BLaER1 treated with 17β-estradiol and CSF1 and Interleukin-3, amounts not matched to agents 10 nM and 100 nM (cell line): ENCODE results near the gene SLC26A11.
"Not testable (repeated sequence)": the region's sequence is repeated elsewhere in the genome, so short reads cannot be mapped to it uniquely, and the experiment has no call there.

Source experiments
- H3K27ac ChIP-seq, 11 experiments: shearing (Covaris generic); formaldehyde crosslinking; 2 replicates each; pipeline ENCODE4 v1.8.1; 2022
- H3K27me3 ChIP-seq, 11 experiments: shearing (Covaris generic); formaldehyde crosslinking; 2 replicates each; pipeline ENCODE4 v1.8.1; 2022
- H3K36me3 ChIP-seq, 11 experiments: shearing (Covaris generic); formaldehyde crosslinking; 2 replicates each; pipeline ENCODE4 v1.8.1; 2022
- H3K4me1 ChIP-seq, 10 experiments: shearing (Covaris generic); formaldehyde crosslinking; 2 replicates each; pipeline ENCODE4 v1.8.1; 2022
- H3K4me2 ChIP-seq, 11 experiments: shearing (Covaris generic); formaldehyde crosslinking; 2 replicates each; pipeline ENCODE4 v1.8.1; 2022
- H3K4me3 ChIP-seq, 10 experiments: shearing (Covaris generic); formaldehyde crosslinking; 2 replicates each; pipeline ENCODE4 v1.8.1; 2022
- H3K9ac ChIP-seq, 11 experiments: shearing (Covaris generic); formaldehyde crosslinking; 2 replicates each; pipeline ENCODE4 v1.8.1; 2022
- H3K9me3 ChIP-seq, 11 experiments: shearing (Covaris generic); formaldehyde crosslinking; replicated peaks in 1 of 11; 2 replicates each; pipeline ENCODE4 v1.8.1; 2022
- H4K20me1 ChIP-seq, 11 experiments: shearing (Covaris generic); formaldehyde crosslinking; 2 replicates each; pipeline ENCODE4 v1.8.1; 2022
- Cebpa-rat ChIP-seq, 11 experiments: shearing (Covaris generic); IDR thresholded peaks; 2 replicates each; pipeline ENCODE4 v1.8.1; 2022

SLC26A11 gene

DNA sequence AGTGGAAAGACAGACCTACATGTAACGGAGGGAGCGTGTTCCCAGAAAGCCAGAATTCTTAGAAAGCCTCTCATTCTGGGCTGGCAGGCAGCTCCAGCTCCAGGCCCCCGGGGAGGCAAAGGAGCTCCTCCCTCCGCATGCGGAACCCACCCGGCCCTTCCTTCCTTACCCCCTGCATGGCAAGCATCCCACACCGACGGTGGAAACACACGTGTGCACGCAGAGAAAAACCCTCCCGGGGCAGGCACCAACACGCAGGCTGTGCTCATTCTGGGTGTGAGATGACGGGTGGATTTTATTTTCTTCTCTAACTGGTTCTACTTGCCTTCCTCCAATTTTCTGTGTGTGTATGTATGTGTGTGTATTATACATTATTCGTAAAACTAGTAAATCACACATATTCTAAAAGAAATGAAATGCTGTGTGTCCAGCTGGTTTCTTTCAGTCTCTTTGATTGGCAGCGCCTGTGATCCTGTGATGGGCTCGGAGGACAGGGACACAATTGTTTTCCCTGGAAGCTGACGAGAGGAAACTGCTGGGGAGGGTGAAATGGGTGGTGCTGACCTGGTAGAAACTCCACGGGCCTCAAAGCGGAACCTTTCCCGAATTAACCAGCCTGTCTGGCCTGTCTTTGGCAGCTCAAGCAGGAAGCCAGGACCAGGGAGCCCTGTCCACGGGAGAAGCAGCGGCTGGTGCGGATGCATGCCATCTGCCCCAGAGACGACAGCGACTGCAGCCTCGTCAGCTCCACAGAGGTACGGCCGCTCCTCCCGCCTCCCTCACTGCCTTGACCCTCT is 28.2 kb upstream of the SLC26A11 start:
- H3K9ac ChIP-seq = 0 out of 22 replicates have a peak overlapping the region, but pooled peaks of 1 of the 11 experiments have one; percentile 6
- no peak for TF ChIP-seq Cebpa-rat (IDR thresholded peaks at IDR 0.05)
- no peak overlapping the region for H3K4me3 ChIP-seq
- peaks cover 0 to 7% (median 0%) of the 10 kb centered on the region in 11 experiments; a peak in 3 of 22 replicates for H3K9me3 ChIP-seq
- H3K36me3 ChIP-seq = no peaks in the 10 kb centered on the region
- peaks cover 13 to 35% (median 30%) of the 10 kb centered on the region in 10 experiments for H3K4me1 ChIP-seq
- no peak overlapping the region for H3K27ac ChIP-seq
- peaks cover 0 to 28% (median 16%) of the 10 kb centered on the region in 11 experiments; a peak in 13 of 22 replicates for H3K27me3 ChIP-seq
- peak overlapping the region in 9 of 11 experiments; percentile 3 to 55 (median 43); a peak in 16 of 22 replicates for H3K4me2 ChIP-seq
- 0 out of 22 replicates have a peak, but pooled peaks cover 0 to 6% (median 0%) of the 10 kb centered on the region in 11 experiments for H4K20me1 ChIP-seq

DNA sequence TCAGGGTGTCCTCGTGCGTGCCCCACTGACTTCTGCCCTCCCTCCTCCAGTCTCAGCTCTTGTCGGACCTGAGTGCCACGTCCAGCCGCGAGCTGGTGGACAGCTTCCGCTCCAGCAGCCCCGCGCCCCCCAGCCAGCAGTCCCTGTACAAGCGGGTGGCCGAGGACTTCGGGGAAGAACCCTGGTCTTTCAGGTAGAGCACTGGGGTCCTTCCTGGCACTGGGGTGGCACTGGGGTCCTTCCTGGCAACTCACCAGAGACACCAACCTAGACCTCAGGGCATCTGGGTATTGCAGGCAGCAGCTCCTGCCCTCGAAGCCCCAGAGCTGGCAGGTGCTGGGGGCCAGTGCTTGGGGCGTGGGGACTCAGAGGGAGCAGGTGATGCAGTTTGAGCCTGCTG is 25.1 kb upstream of the SLC26A11 start:
- Histone ChIP-seq H3K9me3 (peaks cover 0 to 7% (median 0%) of the 10 kb centered on the region in 11 experiments; a peak in 3 of 22 replicates), H4K20me1 (0 out of 22 replicates have a peak, but pooled peaks cover 0 to 6% (median 0%) of the 10 kb centered on the region in 11 experiments), H3K9ac (no peak overlapping the region), H3K36me3 (no peaks in the 10 kb centered on the region), H3K27me3 (peaks cover 0 to 16% (median 5%) of the 10 kb centered on the region in 11 experiments; a peak in 6 of 22 replicates), H3K27ac (no peak overlapping the region), H3K4me3 (no peak overlapping the region), H3K4me1 (peaks cover 8 to 13% (median 12%) of the 10 kb centered on the region in 10 experiments; a peak in 17 of 20 replicates), H3K4me2 (no peak overlapping the region)
- TF ChIP-seq Cebpa-rat (IDR thresholded peaks at IDR 0.05) = no peak

GRCh38 chr17:80195671-80196529 is 24.3 kb upstream of the SLC26A11 start:
- Histone ChIP-seq H3K9ac (no peak overlapping the region), H3K4me2 (no peak overlapping the region), H3K4me3 (no peak overlapping the region), H3K4me1 (peaks cover 8 to 13% (median 12%) of the 10 kb centered on the region in 10 experiments; a peak in 17 of 20 replicates), H3K27me3 (peaks cover 0 to 16% (median 5%) of the 10 kb centered on the region in 11 experiments; a peak in 6 of 22 replicates), H3K36me3 (no peaks in the 10 kb centered on the region), H4K20me1 (0 out of 22 replicates have a peak, but pooled peaks cover 0 to 6% (median 0%) of the 10 kb centered on the region in 11 experiments), H3K27ac (no peak overlapping the region), H3K9me3 (peaks cover 0 to 7% (median 0%) of the 10 kb centered on the region in 11 experiments; a peak in 3 of 22 replicates)
- no peak for TF ChIP-seq Cebpa-rat (IDR thresholded peaks at IDR 0.05)

- Histone ChIP-seq H3K27me3 (peaks cover 0 to 13% (median 2%) of the 10 kb centered on the region in 11 experiments; a peak in 4 of 22 replicates), H4K20me1 (0 out of 22 replicates have a peak, but pooled peaks cover 0 to 6% (median 0%) of the 10 kb centered on the region in 11 experiments), H3K4me3 (no peak overlapping the region), H3K9me3 (peaks cover 0 to 7% (median 0%) of the 10 kb centered on the region in 11 experiments; a peak in 3 of 22 replicates), H3K36me3 (peaks cover 0 to 3% (median 0%) of the 10 kb centered on the region in 11 experiments; a peak in 1 of 22 replicates), H3K9ac (no peak overlapping the region), H3K4me2 (no peak overlapping the region), H3K4me1 (peaks cover 4 to 13% (median 7%) of the 10 kb centered on the region in 10 experiments; a peak in 17 of 20 replicates), H3K27ac (no peak overlapping the region)
- TF ChIP-seq Cebpa-rat (IDR thresholded peaks at IDR 0.05) = no peak
Measured at GRCh38 chr17:80196652-80197051, 23.6 kb upstream of the SLC26A11 start.

DNA sequence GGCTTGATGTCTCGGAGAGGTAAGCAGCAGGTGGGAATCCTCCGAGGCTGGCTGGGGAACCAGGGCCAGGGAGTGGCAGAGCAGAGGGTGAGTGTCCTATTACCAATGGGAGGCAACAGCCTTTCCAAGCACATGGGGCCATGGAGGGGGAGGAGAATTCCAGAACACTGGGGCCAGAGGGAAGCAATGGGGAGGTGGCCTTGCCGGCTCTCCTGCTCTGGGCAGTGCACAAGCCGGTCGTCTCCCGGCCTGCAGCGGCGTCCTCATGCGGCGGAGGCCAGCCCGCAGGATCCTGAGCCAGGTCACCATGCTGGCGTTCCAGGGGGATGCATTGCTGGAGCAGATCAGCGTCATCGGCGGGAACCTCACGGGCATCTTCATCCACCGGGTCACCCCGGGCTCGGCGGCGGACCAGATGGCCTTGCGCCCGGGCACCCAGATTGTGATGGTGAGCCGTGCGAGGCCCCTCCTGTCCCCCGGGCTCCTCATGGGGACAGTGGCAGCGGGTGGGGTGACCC is 22.0 kb upstream of the SLC26A11 start:
- Histone ChIP-seq H3K4me3 (no peak overlapping the region), H3K27ac (no peak overlapping the region), H3K4me2 (peak overlapping the region in 2 of 11 experiments; percentile 41 to 47; a peak in 4 of 22 replicates), H3K9me3 (peaks cover 0 to 7% (median 0%) of the 10 kb centered on the region in 11 experiments; a peak in 3 of 22 replicates), H3K27me3 (no peaks in the 10 kb centered on the region), H3K36me3 (peaks cover 0 to 3% (median 0%) of the 10 kb centered on the region in 11 experiments; a peak in 1 of 22 replicates), H3K9ac (no peak overlapping the region), H3K4me1 (peaks cover 0 to 13% (median 0%) of the 10 kb centered on the region in 10 experiments; a peak in 5 of 20 replicates), H4K20me1 (0 out of 22 replicates have a peak, but pooled peaks cover 0 to 6% (median 0%) of the 10 kb centered on the region in 11 experiments)
- no peak for TF ChIP-seq Cebpa-rat (IDR thresholded peaks at IDR 0.05)

- H3K27ac ChIP-seq, H3K4me2 ChIP-seq, H3K9me3 ChIP-seq, H3K36me3 ChIP-seq, H3K4me3 ChIP-seq, H3K9ac ChIP-seq, H3K27me3 ChIP-seq: not testable (repeated sequence)
- Histone ChIP-seq H4K20me1 (peaks cover 0 to 16% (median 0%) of the 10 kb centered on the region in 11 experiments; a peak in 1 of 22 replicates), H3K4me1 (peaks cover 0 to 13% (median 0%) of the 10 kb centered on the region in 10 experiments; a peak in 5 of 20 replicates)
Measured at GRCh38 chr17:80199295-80199694, 20.9 kb upstream of the SLC26A11 start.

- Histone ChIP-seq H4K20me1 (peaks cover 0 to 15% (median 0%) of the 10 kb centered on the region in 11 experiments; a peak in 2 of 22 replicates), H3K9me3 (no peaks in the 10 kb centered on the region), H3K36me3 (peaks cover 0 to 8% (median 0%) of the 10 kb centered on the region in 11 experiments; a peak in 3 of 22 replicates), H3K9ac (no peak overlapping the region), H3K4me2 (no peak overlapping the region), H3K4me1 (peaks cover 0 to 17% (median 0%) of the 10 kb centered on the region in 10 experiments; a peak in 6 of 20 replicates), H3K27ac (no peak overlapping the region), H3K4me3 (no peak overlapping the region), H3K27me3 (no peaks in the 10 kb centered on the region)
- no peak for TF ChIP-seq Cebpa-rat (IDR thresholded peaks at IDR 0.05)
Measured at GRCh38 chr17:80201446-80201845, 18.8 kb upstream of the SLC26A11 start.

- Histone ChIP-seq H3K36me3 (peaks cover 0 to 12% (median 0%) of the 10 kb centered on the region in 11 experiments; a peak in 3 of 22 replicates), H3K9me3 (no peaks in the 10 kb centered on the region), H3K4me1 (peaks cover 0 to 24% (median 4%) of the 10 kb centered on the region in 10 experiments; a peak in 8 of 20 replicates), H3K4me3 (no peak overlapping the region), H3K4me2 (no peak overlapping the region), H3K27me3 (no peaks in the 10 kb centered on the region), H4K20me1 (peaks cover 0 to 15% (median 0%) of the 10 kb centered on the region in 11 experiments; a peak in 3 of 22 replicates), H3K27ac (no peak overlapping the region), H3K9ac (no peak overlapping the region)
- TF ChIP-seq Cebpa-rat (IDR thresholded peaks at IDR 0.05) = no peak
Measured at GRCh38 chr17:80202197-80202596, 18.0 kb upstream of the SLC26A11 start.
